Neutrophil (primary cell): ENCODE measurements around the gene HNRNPUL2.
A peak's percentile ranks its signal among the peaks of the same experiment; 100 is the strongest.

Experiments
- H3K27ac ChIP-seq: fragments of 200-600 bp; sonication (generic); 2 replicates; pipeline ENCODE4 v1.5.1; 2016; ENCODE audit warnings: mild to moderate bottlenecking, moderate library complexity
- H3K27me3 ChIP-seq: fragments of 200-600 bp; sonication (generic); 2 replicates; pipeline ENCODE4 v1.6.0; 2016; ENCODE audit warnings: mild to moderate bottlenecking
- H3K36me3 ChIP-seq: fragments of 200-600 bp; sonication (generic); 2 replicates; pipeline ENCODE4 v1.5.1; 2017
- H3K4me1 ChIP-seq, 2 experiments: fragments of 200-600 bp in 1 of 2; sonication (generic) in 1 of 2; 1 replicate in 1 of 2; 2 replicates in 1 of 2; pipeline versions ENCODE4 v1.5.1 to v1.6.1; 2013 to 2016; ENCODE audit warnings: low read depth in 1 of 2, low read length in 1 of 2, mild to moderate bottlenecking in 1 of 2, moderate library complexity in 1 of 2; ENCODE audit not compliant: control insufficient read depth in 1 of 2, insufficient read depth in 1 of 2
- H3K4me3 ChIP-seq, 2 experiments: fragments of 200-600 bp in 1 of 2; sonication (generic) in 1 of 2; 1 replicate in 1 of 2; 2 replicates in 1 of 2; pipeline ENCODE4 v1.5.1; 2013 to 2016; ENCODE audit warnings: low read depth in 1 of 2, low read length in 1 of 2, mild to moderate bottlenecking in 1 of 2, moderate library complexity in 1 of 2
- H3K9me3 ChIP-seq: fragments of 200-600 bp; sonication (generic); 2 replicates; pipeline ENCODE4 v1.5.1; 2016
- CTCF ChIP-seq: fragments of 200-600 bp; sonication (generic); IDR thresholded peaks from 2 replicates; pipeline ENCODE4 v1.5.1; 2016; ENCODE audit warnings: antibody characterized with exemption

The HNRNPUL2 gene

GRCh38 chr11:62728171-62728988 is 1.1 kb upstream of the HNRNPUL2 start, which contains the start of gene TTC9C:
Gene TTC9C, plus strand, starts transcription at chr11:62728486. Its CDS starts 363 bp downstream, at chr11:62728849.
- TF ChIP-seq CTCF = no peak
- H3K9me3 ChIP-seq = no peaks in the 10 kb centered on the region
- H3K27ac ChIP-seq = peak within 1 kb of the TSS; percentile 98
- peaks cover 13% of the 10 kb centered on the region for H3K36me3 ChIP-seq
- H3K27me3 ChIP-seq = no peaks in the 10 kb centered on the region
- peak within 1 kb of the TSS; percentile 82 to 100 for H3K4me3 ChIP-seq
- peaks cover 45 to 47% of the 10 kb centered on the region in 2 experiments for H3K4me1 ChIP-seq

GRCh38 chr11:62727872-62728170 is 564 bp upstream of the HNRNPUL2 start:
- peak overlapping the region; percentile 82 to 100 for H3K4me3 ChIP-seq
- peaks cover 45 to 47% of the 10 kb centered on the region in 2 experiments for H3K4me1 ChIP-seq
- no peaks in the 10 kb centered on the region for H3K9me3 ChIP-seq

GRCh38 chr11:62726915-62727164 is 417 bp downstream of the HNRNPUL2 start:
- Histone ChIP-seq H3K4me3 (peak overlapping the region; percentile 82 to 100), H3K36me3 (peaks cover 24% of the 10 kb centered on the region), H3K27ac (peak overlapping the region; percentile 98), H3K4me1 (peaks cover 45 to 47% of the 10 kb centered on the region in 2 experiments), H3K9me3 (peaks cover 2% of the 10 kb centered on the region), H3K27me3 (no peaks in the 10 kb centered on the region)
- no peak for TF ChIP-seq CTCF

More at GRCh38 chr11:62727872-62728170, 564 bp upstream of the HNRNPUL2 start:
- peak overlapping the region; percentile 98 for H3K27ac ChIP-seq
- no peaks in the 10 kb centered on the region for H3K27me3 ChIP-seq
- peaks cover 14% of the 10 kb centered on the region for H3K36me3 ChIP-seq
- TF ChIP-seq CTCF = no peak

- TF ChIP-seq CTCF = no peak
- peaks cover 29% of the 10 kb centered on the region for H3K36me3 ChIP-seq
- no peaks in the 10 kb centered on the region for H3K27me3 ChIP-seq
- peak overlapping the region; percentile 82 to 100 for H3K4me3 ChIP-seq
- peaks cover 5% of the 10 kb centered on the region for H3K9me3 ChIP-seq
- peak overlapping the region; percentile 98 for H3K27ac ChIP-seq
- H3K4me1 ChIP-seq = peaks cover 45 to 47% of the 10 kb centered on the region in 2 experiments
Observed at GRCh38 chr11:62726156-62726914, 922 bp downstream of the HNRNPUL2 start.

GRCh38 chr11:62725646-62726045 is 1.6 kb downstream of the HNRNPUL2 start:
- H3K4me1 ChIP-seq = peaks cover 45 to 47% of the 10 kb centered on the region in 2 experiments
- peaks cover 5% of the 10 kb centered on the region for H3K9me3 ChIP-seq
- H3K27me3 ChIP-seq = no peaks in the 10 kb centered on the region
- TF ChIP-seq CTCF = no peak
- peaks cover 36% of the 10 kb centered on the region for H3K36me3 ChIP-seq
- peak overlapping the region; percentile 98 for H3K27ac ChIP-seq
- peak overlapping the region; percentile 82 to 100 for H3K4me3 ChIP-seq
